Vagina (tissue), 2 donors: ENCODE results near the gene BNIP3.

ENCODE experiments used
- CTCF ChIP-seq, 3 experiments: fragments of 450-650 bp in 2 of 3; fragments of 200-600 bp in 1 of 3; sonication (generic) in 1 of 3; IDR thresholded peaks; one replicate each; pipeline ENCODE4 v1.5.1; 2017 to 2019; ENCODE audit warnings: antibody characterized with exemption in 3 of 3, mild to moderate bottlenecking in 2 of 3, moderate library complexity in 2 of 3
- POLR2A ChIP-seq, 2 donors: fragments of 450-650 bp; IDR thresholded peaks; one replicate each; pipeline ENCODE4 v1.6.1; 2017; ENCODE audit warnings: antibody characterized with exemption in 2 of 2, mild to moderate bottlenecking in 2 of 2, moderate library complexity in 2 of 2

GRCh38 chr10:131944412-131944811 is 37.3 kb downstream of the BNIP3 start:
- TF ChIP-seq CTCF (IDR thresholded peaks at IDR 0.05) (no peak), POLR2A (IDR thresholded peaks at IDR 0.05) (no peak)
